Activated CD8-positive, alpha-beta T cell treated with anti-CD3 and anti-CD28 coated beads, Interleukin-2, amount 10 ng/mL, durations not matched to agents 7 days and 5 days (primary cell): ENCODE results near the gene CACNB2. TPM values are rescaled to one million over a fixed set of nuclear protein-coding genes. Genes with fewer than 3 reads are reported as not detected.

Experiments
- ATAC-seq: fragments of 150-1000 bp; cut with Tn5 transposase; one replicate; pipeline ENCODE4 v1.10.0; 2021; ENCODE audit warnings: moderate library complexity
- CTCF ChIA-PET: fragments of 350-600 bp; sonication (Branson Sonifier 250); formaldehyde crosslinking; loops from one replicate; lab custom pipeline; 2021; ENCODE audit warnings: antibody characterized with exemption; lab: Charles Lee
- POLR2A ChIA-PET: fragments of 350-600 bp; sonication (Branson Sonifier 250); formaldehyde crosslinking; loops from one replicate; lab custom pipeline; 2021; ENCODE audit warnings: antibody characterized with exemption; lab: Charles Lee
- DNase-seq: peaks from one replicate; pipeline ENCODE4 v3.0.0-alpha.2; 2020
- H3K27ac Mint-ChIP-seq: one replicate; pipeline ENCODE4 v1.8.0; 2021; ENCODE audit warnings: mild to moderate bottlenecking, mixed read lengths
- H3K27me3 Mint-ChIP-seq: one replicate; pipeline ENCODE4 v1.8.0; 2021; ENCODE audit warnings: low read depth, mixed read lengths
- H3K36me3 Mint-ChIP-seq: one replicate; pipeline ENCODE4 v1.8.0; 2021; ENCODE audit warnings: low read depth, mixed read lengths
- H3K4me1 Mint-ChIP-seq: one replicate; pipeline ENCODE4 v1.8.0; 2021; ENCODE audit warnings: low read depth, mixed read lengths
- H3K4me3 Mint-ChIP-seq: one replicate; pipeline ENCODE4 v1.8.0; 2021; ENCODE audit warnings: mild to moderate bottlenecking, mixed read lengths
- H3K9me3 Mint-ChIP-seq: one replicate; pipeline ENCODE4 v1.8.0; 2022; ENCODE audit warnings: mixed read lengths; ENCODE audit not compliant: insufficient read depth
- total RNA-seq, 2 experiments: library from RNA; stranded (reverse); gene quantifications; one replicate each; pipeline ENCODE4 v1.2.3, GENCODE V29; 2021

CACNB2 gene
- total RNA-seq, 2 experiments from 2014 or later, result not detected

GRCh38 chr10:18122753-18123152 lies 17.5 kb upstream of the CACNB2 start:
- Mint-ChIP-seq H3K36me3 (no peaks in the 10 kb centered on the region), H3K9me3 (no peaks in the 10 kb centered on the region), H3K27ac (no peak overlapping the region), H3K4me3 (no peak overlapping the region), H3K4me1 (no peaks in the 10 kb centered on the region), H3K27me3 (no peaks in the 10 kb centered on the region)
- DNase-seq (no peak), ATAC-seq (no peak)
- POLR2A ChIA-PET, result no interaction called here
- CTCF ChIA-PET, result no interaction called here

GRCh38 chr10:18133046-18133445 lies 7.2 kb upstream of the CACNB2 start:
- no peak for DNase-seq
- peaks cover 6% of the 10 kb centered on the region for H3K27me3 Mint-ChIP-seq
- no peaks in the 10 kb centered on the region for H3K36me3 Mint-ChIP-seq
- ChIA-PET CTCF (no interaction called here), POLR2A (no interaction called here)
- H3K9me3 Mint-ChIP-seq, result no peaks in the 10 kb centered on the region
- no peak overlapping the region for H3K27ac Mint-ChIP-seq
- no peak for ATAC-seq
- no peak overlapping the region for H3K4me3 Mint-ChIP-seq
- no peaks in the 10 kb centered on the region for H3K4me1 Mint-ChIP-seq

- ATAC-seq (no peak), DNase-seq (no peak)
- no peaks in the 10 kb centered on the region for H3K36me3 Mint-ChIP-seq
- peaks cover 10% of the 10 kb centered on the region for H3K27me3 Mint-ChIP-seq
- H3K4me1 Mint-ChIP-seq, result no peaks in the 10 kb centered on the region
- no peak overlapping the region for H3K27ac Mint-ChIP-seq
- ChIA-PET POLR2A (no interaction called here), CTCF (no interaction called here)
- H3K4me3 Mint-ChIP-seq, result no peak overlapping the region
- no peaks in the 10 kb centered on the region for H3K9me3 Mint-ChIP-seq
Observed at GRCh38 chr10:18134509-18134908, 5.7 kb upstream of the CACNB2 start.

GRCh38 chr10:18134921-18135320 lies 5.3 kb upstream of the CACNB2 start:
- ATAC-seq (no peak), DNase-seq (no peak)
- Mint-ChIP-seq H3K27me3 (peaks cover 14% of the 10 kb centered on the region), H3K9me3 (no peaks in the 10 kb centered on the region), H3K4me3 (no peak overlapping the region), H3K27ac (no peak overlapping the region), H3K4me1 (no peaks in the 10 kb centered on the region), H3K36me3 (no peaks in the 10 kb centered on the region)
- ChIA-PET POLR2A (no interaction called here), CTCF (no interaction called here)

- POLR2A ChIA-PET, result no interaction called here
- CTCF ChIA-PET, result no interaction called here
- Mint-ChIP-seq H3K9me3 (no peaks in the 10 kb centered on the region), H3K4me3 (no peak overlapping the region), H3K27ac (no peak overlapping the region), H3K36me3 (no peaks in the 10 kb centered on the region), H3K4me1 (no peaks in the 10 kb centered on the region), H3K27me3 (peaks cover 18% of the 10 kb centered on the region)
- DNase-seq, result no peak
- ATAC-seq, result no peak
Observed at GRCh38 chr10:18136073-18136791, 4.0 kb upstream of the CACNB2 start.

- Mint-ChIP-seq H3K9me3 (no peaks in the 10 kb centered on the region), H3K4me1 (no peaks in the 10 kb centered on the region), H3K4me3 (no peak overlapping the region), H3K27ac (no peak overlapping the region), H3K27me3 (peaks cover 26% of the 10 kb centered on the region), H3K36me3 (no peaks in the 10 kb centered on the region)
- ChIA-PET POLR2A (no interaction called here), CTCF (no interaction called here)
- no peak for ATAC-seq
- no peak for DNase-seq
Observed at GRCh38 chr10:18137111-18137510, 3.1 kb upstream of the CACNB2 start.

GRCh38 chr10:18140957-18141845 lies 977 bp downstream of the CACNB2 start:
- ChIA-PET POLR2A (no interaction called here), CTCF (no interaction called here)
- Mint-ChIP-seq H3K9me3 (no peaks in the 10 kb centered on the region), H3K4me3 (no peak overlapping the region), H3K4me1 (no peaks in the 10 kb centered on the region), H3K27ac (no peak overlapping the region), H3K27me3 (peaks cover 31% of the 10 kb centered on the region), H3K36me3 (no peaks in the 10 kb centered on the region)
- DNase-seq (no peak), ATAC-seq (no peak)

GRCh38 chr10:18142151-18142550 lies 1.9 kb downstream of the CACNB2 start:
- POLR2A ChIA-PET, result no interaction called here
- H3K27ac Mint-ChIP-seq, result no peak overlapping the region
- H3K4me3 Mint-ChIP-seq, result no peak overlapping the region
- no peaks in the 10 kb centered on the region for H3K4me1 Mint-ChIP-seq
- H3K36me3 Mint-ChIP-seq, result no peaks in the 10 kb centered on the region
- H3K9me3 Mint-ChIP-seq, result no peaks in the 10 kb centered on the region
- DNase-seq, result no peak
- CTCF ChIA-PET, result no interaction called here
- no peak for ATAC-seq
- H3K27me3 Mint-ChIP-seq, result peaks cover 31% of the 10 kb centered on the region

- H3K27ac Mint-ChIP-seq, result no peak overlapping the region
- POLR2A ChIA-PET, result no interaction called here
- no peak overlapping the region for H3K4me3 Mint-ChIP-seq
- no peaks in the 10 kb centered on the region for H3K36me3 Mint-ChIP-seq
- CTCF ChIA-PET, result no interaction called here
- no peaks in the 10 kb centered on the region for H3K4me1 Mint-ChIP-seq
- H3K27me3 Mint-ChIP-seq, result peaks cover 24% of the 10 kb centered on the region
- H3K9me3 Mint-ChIP-seq, result no peaks in the 10 kb centered on the region
- DNase-seq (no peak), ATAC-seq (no peak)
Observed at GRCh38 chr10:18144396-18144795, 4.2 kb downstream of the CACNB2 start.

GRCh38 chr10:18144928-18145327 lies 4.7 kb downstream of the CACNB2 start:
- ATAC-seq, result no peak
- ChIA-PET CTCF (no interaction called here), POLR2A (no interaction called here)
- no peaks in the 10 kb centered on the region for H3K4me1 Mint-ChIP-seq
- DNase-seq, result no peak
- H3K27ac Mint-ChIP-seq, result no peak overlapping the region
- H3K4me3 Mint-ChIP-seq, result no peak overlapping the region
- H3K27me3 Mint-ChIP-seq, result peaks cover 19% of the 10 kb centered on the region
- H3K36me3 Mint-ChIP-seq, result no peaks in the 10 kb centered on the region
- no peaks in the 10 kb centered on the region for H3K9me3 Mint-ChIP-seq

GRCh38 chr10:18145652-18146051 lies 5.4 kb downstream of the CACNB2 start:
- ATAC-seq (no peak), DNase-seq (no peak)
- CTCF ChIA-PET, result no interaction called here

GRCh38 chr10:18149196-18149800 lies 9.1 kb downstream of the CACNB2 start:
- H3K36me3 Mint-ChIP-seq, result no peaks in the 10 kb centered on the region
- no peaks in the 10 kb centered on the region for H3K9me3 Mint-ChIP-seq
- DNase-seq (no peak), ATAC-seq (no peak)
- H3K4me3 Mint-ChIP-seq, result no peak overlapping the region
- H3K27me3 Mint-ChIP-seq, result no peaks in the 10 kb centered on the region
- H3K4me1 Mint-ChIP-seq, result no peaks in the 10 kb centered on the region
- ChIA-PET CTCF (no interaction called here), POLR2A (no interaction called here)
- no peak overlapping the region for H3K27ac Mint-ChIP-seq

More at GRCh38 chr10:18145652-18146051, 5.4 kb downstream of the CACNB2 start:
- H3K4me3 Mint-ChIP-seq, result no peak overlapping the region
- no peak overlapping the region for H3K27ac Mint-ChIP-seq
- no peaks in the 10 kb centered on the region for H3K4me1 Mint-ChIP-seq
- POLR2A ChIA-PET, result no interaction called here
- H3K36me3 Mint-ChIP-seq, result no peaks in the 10 kb centered on the region
- peaks cover 17% of the 10 kb centered on the region for H3K27me3 Mint-ChIP-seq
- no peaks in the 10 kb centered on the region for H3K9me3 Mint-ChIP-seq
